Measurements from ENCODE around the gene SIRT5. TPM values are rescaled to one million over a fixed set of nuclear protein-coding genes. Genes with fewer than 3 reads are reported as not detected.

Gene SIRT5
- total RNA-seq, 1 experiment from 2014 or later, result 13.8 TPM

DNA sequence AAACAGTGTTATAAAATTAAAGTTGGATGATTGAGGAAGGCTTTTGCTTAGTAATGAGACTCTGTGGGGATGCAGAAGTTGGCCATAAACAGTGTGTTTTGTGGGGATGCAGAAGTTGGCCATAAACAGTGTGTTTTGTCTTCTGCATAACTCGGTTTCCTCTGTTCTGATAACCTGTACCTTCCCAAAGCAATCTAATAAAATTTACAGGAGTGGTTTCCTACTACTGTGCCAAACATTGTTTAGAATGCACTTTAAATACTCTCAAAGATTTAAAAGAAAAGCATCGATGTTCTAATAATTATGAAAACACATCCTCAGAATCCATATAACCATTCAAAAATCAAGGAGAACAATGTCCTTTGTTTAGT, 36.9 kb upstream of the SIRT5 start:
- Histone ChIP-seq H3K9me3 (ENCODE audit: control insufficient read depth in 1 of 2, insufficient read depth in 1 of 2, low read depth in 1 of 2, low read length in 2 of 2) (no peaks in the 10 kb centered on the region), H3K36me3 (ENCODE audit: control insufficient read depth in 1 of 2, insufficient read depth in 2 of 2, low read length in 2 of 2) (no peaks in the 10 kb centered on the region), H3K4me1 (ENCODE audit: control insufficient read depth in 1 of 2, insufficient read depth in 2 of 2, low read length in 2 of 2) (no peaks in the 10 kb centered on the region), H2AFZ (ENCODE audit: low read depth, low read length, poor library complexity, severe bottlenecking) (no peak overlapping the region), H3K9ac (ENCODE audit: low read length) (no peak overlapping the region), H3K9me2 (ENCODE audit: insufficient read depth) (no peaks in the 10 kb centered on the region), H3K27ac (ENCODE audit: low read depth, low read length) (no peak overlapping the region), H4K20me1 (ENCODE audit: insufficient read depth) (no peaks in the 10 kb centered on the region), H3K79me2 (ENCODE audit: insufficient read depth, low read length) (no peaks in the 10 kb centered on the region), H3K27me3 (ENCODE audit: insufficient read depth, low read length) (no peaks in the 10 kb centered on the region), H3K4me3 (replicated peaks in 1 of 2; ENCODE audit: low read depth in 1 of 2, low read length in 2 of 2) (no peak overlapping the region), H3K4me2 (ENCODE audit: low read length) (no peak overlapping the region)
- CTCF ChIA-PET, result interaction anchor here (1.0 to 1.4 kb wide), 3 partner anchors 23 to 200 kb away, joined by 3 to 8 read pairs (median 3); no protein-coding TSS in a partner anchor
- TF ChIP-seq ZFX (IDR thresholded peaks at IDR 0.05), result no peak
- TF ChIP-seq, protein P1, sequence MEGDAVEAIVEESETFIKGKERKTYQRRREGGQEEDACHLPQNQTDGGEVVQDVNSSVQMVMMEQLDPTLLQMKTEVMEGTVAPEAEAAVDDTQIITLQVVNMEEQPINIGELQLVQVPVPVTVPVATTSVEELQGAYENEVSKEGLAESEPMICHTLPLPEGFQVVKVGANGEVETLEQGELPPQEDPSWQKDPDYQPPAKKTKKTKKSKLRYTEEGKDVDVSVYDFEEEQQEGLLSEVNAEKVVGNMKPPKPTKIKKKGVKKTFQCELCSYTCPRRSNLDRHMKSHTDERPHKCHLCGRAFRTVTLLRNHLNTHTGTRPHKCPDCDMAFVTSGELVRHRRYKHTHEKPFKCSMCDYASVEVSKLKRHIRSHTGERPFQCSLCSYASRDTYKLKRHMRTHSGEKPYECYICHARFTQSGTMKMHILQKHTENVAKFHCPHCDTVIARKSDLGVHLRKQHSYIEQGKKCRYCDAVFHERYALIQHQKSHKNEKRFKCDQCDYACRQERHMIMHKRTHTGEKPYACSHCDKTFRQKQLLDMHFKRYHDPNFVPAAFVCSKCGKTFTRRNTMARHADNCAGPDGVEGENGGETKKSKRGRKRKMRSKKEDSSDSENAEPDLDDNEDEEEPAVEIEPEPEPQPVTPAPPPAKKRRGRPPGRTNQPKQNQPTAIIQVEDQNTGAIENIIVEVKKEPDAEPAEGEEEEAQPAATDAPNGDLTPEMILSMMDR (IDR thresholded peaks at IDR 0.05 in 2 of 3, conservative IDR thresholded peaks at IDR 0.05 in 1 of 3; ENCODE audit: borderline replicate concordance in 1 of 3, insufficient read depth in 1 of 3, low read depth in 2 of 3, low read length in 2 of 3), result no peak
- no peak for TF ChIP-seq FOSL1 (IDR thresholded peaks at IDR 0.05; ENCODE audit: low read depth)
- TF ChIP-seq EGR1 (IDR thresholded peaks at IDR 0.05; ENCODE audit: low read depth), result no peak
- TF ChIP-seq YY1 (IDR thresholded peaks at IDR 0.05; ENCODE audit: extremely low read depth, insufficient replicate concordance, low read depth, low read length), result no peak
- TF ChIP-seq POLR2A (IDR thresholded peaks at IDR 0.05; ENCODE audit: borderline replicate concordance, extremely low read depth, insufficient read depth, insufficient read length), result no peak
- no peak for TF ChIP-seq SP1 (IDR thresholded peaks at IDR 0.05; ENCODE audit: low read depth)
- TF ChIP-seq, protein P2, sequence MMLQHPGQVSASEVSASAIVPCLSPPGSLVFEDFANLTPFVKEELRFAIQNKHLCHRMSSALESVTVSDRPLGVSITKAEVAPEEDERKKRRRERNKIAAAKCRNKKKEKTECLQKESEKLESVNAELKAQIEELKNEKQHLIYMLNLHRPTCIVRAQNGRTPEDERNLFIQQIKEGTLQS (IDR thresholded peaks at IDR 0.05), result no peak
- TF ChIP-seq, protein P3, sequence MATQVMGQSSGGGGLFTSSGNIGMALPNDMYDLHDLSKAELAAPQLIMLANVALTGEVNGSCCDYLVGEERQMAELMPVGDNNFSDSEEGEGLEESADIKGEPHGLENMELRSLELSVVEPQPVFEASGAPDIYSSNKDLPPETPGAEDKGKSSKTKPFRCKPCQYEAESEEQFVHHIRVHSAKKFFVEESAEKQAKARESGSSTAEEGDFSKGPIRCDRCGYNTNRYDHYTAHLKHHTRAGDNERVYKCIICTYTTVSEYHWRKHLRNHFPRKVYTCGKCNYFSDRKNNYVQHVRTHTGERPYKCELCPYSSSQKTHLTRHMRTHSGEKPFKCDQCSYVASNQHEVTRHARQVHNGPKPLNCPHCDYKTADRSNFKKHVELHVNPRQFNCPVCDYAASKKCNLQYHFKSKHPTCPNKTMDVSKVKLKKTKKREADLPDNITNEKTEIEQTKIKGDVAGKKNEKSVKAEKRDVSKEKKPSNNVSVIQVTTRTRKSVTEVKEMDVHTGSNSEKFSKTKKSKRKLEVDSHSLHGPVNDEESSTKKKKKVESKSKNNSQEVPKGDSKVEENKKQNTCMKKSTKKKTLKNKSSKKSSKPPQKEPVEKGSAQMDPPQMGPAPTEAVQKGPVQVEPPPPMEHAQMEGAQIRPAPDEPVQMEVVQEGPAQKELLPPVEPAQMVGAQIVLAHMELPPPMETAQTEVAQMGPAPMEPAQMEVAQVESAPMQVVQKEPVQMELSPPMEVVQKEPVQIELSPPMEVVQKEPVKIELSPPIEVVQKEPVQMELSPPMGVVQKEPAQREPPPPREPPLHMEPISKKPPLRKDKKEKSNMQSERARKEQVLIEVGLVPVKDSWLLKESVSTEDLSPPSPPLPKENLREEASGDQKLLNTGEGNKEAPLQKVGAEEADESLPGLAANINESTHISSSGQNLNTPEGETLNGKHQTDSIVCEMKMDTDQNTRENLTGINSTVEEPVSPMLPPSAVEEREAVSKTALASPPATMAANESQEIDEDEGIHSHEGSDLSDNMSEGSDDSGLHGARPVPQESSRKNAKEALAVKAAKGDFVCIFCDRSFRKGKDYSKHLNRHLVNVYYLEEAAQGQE (IDR thresholded peaks at IDR 0.05; ENCODE audit: low read depth), result no peak
- DNase-seq (ENCODE audit: low read depth, low spot score), result no peak
- intact Hi-C loops (cut with micrococcal nuclease), result no loop called here
- RAD21 ChIA-PET (ENCODE audit: low non-redundant PET in 1 of 2, low total read pairs in 2 of 2, uncharacterized antibody in 2 of 2, unreplicated experiment in 2 of 2), result no interaction called here
- BruUV-seq (replicated peaks), result no TSS peak
- POLR2A ChIA-PET, result no interaction called here
- no peak for ATAC-seq
